DND-41 (cell line): ENCODE measurements around the gene AKAP6.

Source experiments
- EZH2 ChIP-seq: IDR thresholded peaks from 3 replicates; pipeline ENCODE4 v1.6.1; 2012; ENCODE audit warnings: borderline replicate concordance, low read depth, mild to moderate bottlenecking, moderate library complexity, low read length, inconsistent platforms; ENCODE audit not compliant: severe bottlenecking
- TF ChIP-seq, protein P1 (sequence below): IDR thresholded peaks from 2 replicates; pipeline ENCODE4 v1.5.1; 2012; ENCODE audit warnings: borderline replicate concordance, low read length, moderate library complexity, mild to moderate bottlenecking; ENCODE audit not compliant: poor library complexity, severe bottlenecking; ENCODE audit errors: extremely low read depth

DNA sequence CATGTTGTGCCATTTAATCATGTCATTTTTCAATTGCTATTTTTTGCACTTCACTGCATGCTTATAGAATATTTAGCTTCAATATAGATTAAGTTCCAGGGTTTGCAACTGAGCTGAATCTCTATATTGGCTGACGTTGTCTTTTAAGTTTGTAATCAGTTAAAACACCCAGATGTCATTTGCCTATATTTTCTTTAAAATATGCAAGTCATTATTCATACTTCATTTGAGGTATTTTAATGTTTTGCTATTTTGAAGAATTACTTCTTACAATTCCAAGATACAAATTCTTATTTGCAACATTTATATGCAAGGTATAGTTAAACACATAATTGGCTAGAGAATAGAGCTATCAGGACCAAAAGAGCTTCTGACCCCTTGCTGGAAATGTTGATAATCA, 434.6 kb downstream of the AKAP6 start:
- TF ChIP-seq, protein P1, sequence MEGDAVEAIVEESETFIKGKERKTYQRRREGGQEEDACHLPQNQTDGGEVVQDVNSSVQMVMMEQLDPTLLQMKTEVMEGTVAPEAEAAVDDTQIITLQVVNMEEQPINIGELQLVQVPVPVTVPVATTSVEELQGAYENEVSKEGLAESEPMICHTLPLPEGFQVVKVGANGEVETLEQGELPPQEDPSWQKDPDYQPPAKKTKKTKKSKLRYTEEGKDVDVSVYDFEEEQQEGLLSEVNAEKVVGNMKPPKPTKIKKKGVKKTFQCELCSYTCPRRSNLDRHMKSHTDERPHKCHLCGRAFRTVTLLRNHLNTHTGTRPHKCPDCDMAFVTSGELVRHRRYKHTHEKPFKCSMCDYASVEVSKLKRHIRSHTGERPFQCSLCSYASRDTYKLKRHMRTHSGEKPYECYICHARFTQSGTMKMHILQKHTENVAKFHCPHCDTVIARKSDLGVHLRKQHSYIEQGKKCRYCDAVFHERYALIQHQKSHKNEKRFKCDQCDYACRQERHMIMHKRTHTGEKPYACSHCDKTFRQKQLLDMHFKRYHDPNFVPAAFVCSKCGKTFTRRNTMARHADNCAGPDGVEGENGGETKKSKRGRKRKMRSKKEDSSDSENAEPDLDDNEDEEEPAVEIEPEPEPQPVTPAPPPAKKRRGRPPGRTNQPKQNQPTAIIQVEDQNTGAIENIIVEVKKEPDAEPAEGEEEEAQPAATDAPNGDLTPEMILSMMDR = no peak
- TF ChIP-seq EZH2 = no peak
